Measurements from ENCODE around the gene NPSR1.
A peak's percentile ranks its signal among the peaks of the same experiment; 100 is the strongest.

The NPSR1 gene

DNA sequence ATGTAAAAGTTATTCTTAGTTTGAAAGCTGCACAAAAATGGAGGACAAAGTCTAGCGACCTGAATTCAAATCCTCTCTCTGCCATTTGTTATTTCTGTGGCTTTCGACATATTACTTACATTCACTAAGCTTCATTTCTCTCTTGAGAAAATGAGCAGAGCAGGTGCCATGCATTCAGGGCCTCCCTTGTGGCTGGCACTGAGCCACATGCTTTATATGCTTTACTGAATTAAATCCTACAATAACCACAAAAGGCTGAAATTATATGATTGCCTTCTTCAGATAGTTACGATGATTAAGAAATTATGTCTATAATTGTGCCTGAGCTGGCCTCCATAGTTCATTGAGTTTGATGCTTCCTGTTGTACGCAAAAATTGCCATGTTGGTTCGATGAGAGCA is 98.7 kb downstream of the NPSR1 start:
- peaks cover 11% of the 10 kb centered on the region for H3K27me3 ChIP-seq (ENCODE audit: insufficient read depth, low read length)
- H3K4me1 ChIP-seq (ENCODE audit: control insufficient read depth, insufficient read depth, low read length, unreplicated experiment), result no peaks in the 10 kb centered on the region
- no peaks in the 10 kb centered on the region for H3K36me3 ChIP-seq (ENCODE audit: insufficient read depth, low read length)
- H2AFZ ChIP-seq (ENCODE audit: low read length, unreplicated experiment), result no peak overlapping the region
- H3K4me3 ChIP-seq (ENCODE audit: low read depth, low read length), result no peak overlapping the region
- no peaks in the 10 kb centered on the region for H3K79me2 ChIP-seq (ENCODE audit: control insufficient read depth, insufficient read depth, low read length, unreplicated experiment)
- no peak overlapping the region for H3K27ac ChIP-seq (ENCODE audit: low read depth, low read length)

DNA sequence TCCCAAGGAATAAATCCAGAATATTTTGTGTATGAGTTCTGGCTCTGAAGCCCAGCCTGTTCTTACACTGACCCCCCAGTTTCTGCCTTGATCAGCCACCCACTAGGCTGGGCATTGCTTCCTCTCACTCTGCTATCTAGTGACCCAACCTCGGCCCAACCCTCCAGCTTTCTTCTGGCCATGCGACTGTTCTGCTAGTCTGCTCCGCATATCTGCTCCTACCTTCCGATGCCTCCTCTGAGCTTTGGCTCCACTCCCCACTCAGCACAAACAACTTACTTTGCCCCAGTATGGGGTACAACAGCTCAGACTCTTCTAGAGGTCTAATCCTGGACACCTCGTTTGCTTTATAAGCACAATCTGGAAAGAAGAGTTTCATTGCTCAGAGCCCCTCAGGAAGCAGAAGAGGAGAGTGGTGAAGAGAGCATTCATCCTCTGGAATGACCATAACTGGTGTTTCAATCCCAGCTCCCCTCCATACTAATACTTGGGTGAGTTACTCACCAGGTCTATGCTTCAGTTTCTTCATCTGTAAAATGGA is 99.6 kb downstream of the NPSR1 start:
- Histone ChIP-seq H3K4me1 (ENCODE audit: control insufficient read depth, insufficient read depth, low read length, unreplicated experiment) (no peaks in the 10 kb centered on the region), H3K27ac (ENCODE audit: low read depth, low read length) (no peak overlapping the region), H3K27me3 (ENCODE audit: insufficient read depth, low read length) (peaks cover 19% of the 10 kb centered on the region), H3K79me2 (ENCODE audit: control insufficient read depth, insufficient read depth, low read length, unreplicated experiment) (no peaks in the 10 kb centered on the region), H3K36me3 (ENCODE audit: insufficient read depth, low read length) (no peaks in the 10 kb centered on the region), H2AFZ (ENCODE audit: low read length, unreplicated experiment) (no peak overlapping the region), H3K4me3 (ENCODE audit: low read depth, low read length) (no peak overlapping the region)

DNA sequence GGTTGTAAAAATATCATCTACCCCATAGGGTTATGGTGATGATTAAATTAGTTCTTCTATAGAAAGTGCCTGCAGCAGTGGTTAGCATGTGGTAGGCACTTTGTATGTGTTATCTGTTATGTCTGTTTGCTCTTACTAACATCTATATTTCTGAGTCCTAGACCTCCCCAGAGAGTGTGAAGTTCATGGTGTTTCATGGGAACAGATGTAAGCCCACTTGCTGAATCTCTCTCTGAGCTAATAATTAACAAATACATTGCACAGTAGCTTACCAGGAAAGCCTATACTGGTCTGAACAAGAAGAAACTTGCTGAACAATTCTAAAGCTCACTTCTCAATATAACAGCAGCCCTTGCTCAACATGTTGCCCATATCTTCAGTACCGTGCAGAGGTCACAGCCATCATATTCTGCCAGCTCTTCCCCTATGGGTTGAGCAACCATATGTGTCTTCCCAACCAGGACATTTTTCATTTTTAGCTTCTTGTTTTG is 100.1 kb downstream of the NPSR1 start:
- Histone ChIP-seq H3K4me3 (ENCODE audit: low read depth, low read length) (no peak overlapping the region), H3K27me3 (ENCODE audit: insufficient read depth, low read length) (peaks cover 19% of the 10 kb centered on the region), H3K27ac (ENCODE audit: low read depth, low read length) (no peak overlapping the region), H3K36me3 (ENCODE audit: insufficient read depth, low read length) (no peaks in the 10 kb centered on the region), H3K4me1 (ENCODE audit: control insufficient read depth, insufficient read depth, low read length, unreplicated experiment) (no peaks in the 10 kb centered on the region), H2AFZ (ENCODE audit: low read length, unreplicated experiment) (no peak overlapping the region), H3K79me2 (ENCODE audit: control insufficient read depth, insufficient read depth, low read length, unreplicated experiment) (no peaks in the 10 kb centered on the region)

DNA sequence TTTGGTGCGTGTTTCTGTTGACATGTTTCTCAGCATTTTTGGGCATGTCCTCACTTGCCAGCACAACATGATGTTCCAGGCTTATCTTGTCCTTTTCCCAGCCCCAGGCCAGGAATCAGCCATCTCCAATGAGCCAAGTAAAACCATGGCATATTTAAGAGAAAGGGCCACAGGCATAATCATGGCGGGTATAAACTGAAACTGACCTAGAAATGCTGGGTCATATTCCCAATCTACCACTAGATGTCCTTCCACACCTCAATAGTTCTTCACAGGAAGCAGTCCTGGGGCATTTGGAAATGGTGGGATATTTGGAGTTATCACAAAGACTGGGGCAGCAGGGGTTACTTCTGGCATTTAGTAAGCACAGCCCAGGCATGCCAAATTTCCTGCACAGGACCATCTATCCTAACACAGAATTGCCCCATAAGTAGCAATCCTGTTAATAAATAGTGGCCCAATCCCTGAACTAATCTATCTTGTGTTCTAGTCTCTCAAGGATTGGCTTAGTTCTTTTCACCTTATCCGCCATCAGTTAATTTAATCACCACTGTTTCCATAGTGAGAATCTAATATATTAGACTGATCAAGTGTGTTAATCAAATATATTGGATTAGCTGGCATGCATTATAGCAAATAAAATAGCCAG is 101.6 kb downstream of the NPSR1 start:
- H2AFZ ChIP-seq (ENCODE audit: low read length, unreplicated experiment), result peak overlapping the region; percentile 93
- no peak overlapping the region for H3K4me3 ChIP-seq (ENCODE audit: low read depth, low read length)
- no peaks in the 10 kb centered on the region for H3K36me3 ChIP-seq (ENCODE audit: insufficient read depth, low read length)
- H3K27me3 ChIP-seq (ENCODE audit: insufficient read depth, low read length), result peaks cover 23% of the 10 kb centered on the region
- H3K4me1 ChIP-seq (ENCODE audit: control insufficient read depth, insufficient read depth, low read length, unreplicated experiment), result no peaks in the 10 kb centered on the region
- H3K27ac ChIP-seq (ENCODE audit: low read depth, low read length), result no peak overlapping the region
- H3K79me2 ChIP-seq (ENCODE audit: control insufficient read depth, insufficient read depth, low read length, unreplicated experiment), result no peaks in the 10 kb centered on the region

DNA sequence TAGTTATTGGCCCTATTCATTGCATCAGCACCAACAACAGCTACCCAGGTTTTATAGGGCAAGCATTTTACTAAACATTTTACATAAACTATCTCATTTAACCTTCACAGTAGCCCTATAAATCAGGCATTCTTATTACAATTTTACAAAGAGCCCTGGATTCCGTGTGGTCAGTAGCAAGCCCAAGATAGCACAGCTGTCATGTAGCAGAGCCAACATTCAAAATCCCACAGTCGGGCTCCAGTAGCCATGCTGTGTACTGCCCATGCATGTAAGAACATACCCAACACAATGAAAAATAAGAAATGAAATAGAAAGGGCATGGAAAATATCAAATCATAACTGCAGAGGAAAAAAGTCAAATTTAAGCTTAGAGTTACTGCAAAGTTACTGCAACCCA is 102.3 kb downstream of the NPSR1 start:
- H3K27me3 ChIP-seq (ENCODE audit: insufficient read depth, low read length), result peaks cover 25% of the 10 kb centered on the region
- H3K79me2 ChIP-seq (ENCODE audit: control insufficient read depth, insufficient read depth, low read length, unreplicated experiment), result no peaks in the 10 kb centered on the region
- H3K4me3 ChIP-seq (ENCODE audit: low read depth, low read length), result no peak overlapping the region
- H3K36me3 ChIP-seq (ENCODE audit: insufficient read depth, low read length), result no peaks in the 10 kb centered on the region
- no peak overlapping the region for H2AFZ ChIP-seq (ENCODE audit: low read length, unreplicated experiment)
- no peak overlapping the region for H3K27ac ChIP-seq (ENCODE audit: low read depth, low read length)
- no peaks in the 10 kb centered on the region for H3K4me1 ChIP-seq (ENCODE audit: control insufficient read depth, insufficient read depth, low read length, unreplicated experiment)

DNA sequence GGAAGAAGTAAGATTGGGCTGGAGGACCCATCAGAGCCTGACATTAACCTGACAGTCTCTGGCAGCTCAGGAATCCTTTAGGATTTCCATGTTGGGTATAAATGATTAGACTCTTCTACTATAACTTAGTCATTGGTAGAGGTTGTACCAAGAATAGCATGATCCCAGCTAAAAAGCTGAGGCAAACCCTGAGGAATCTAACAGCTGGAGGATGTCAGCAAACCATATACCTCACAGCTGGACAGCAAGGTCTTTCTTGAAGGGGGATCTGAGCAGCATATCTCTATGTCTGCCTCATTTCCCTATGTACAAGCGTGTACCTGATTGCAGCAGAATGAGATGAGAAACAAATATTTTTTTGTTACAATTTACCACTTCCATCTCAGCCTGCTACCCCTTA is 103.2 kb downstream of the NPSR1 start:
- H3K4me1 ChIP-seq (ENCODE audit: control insufficient read depth, insufficient read depth, low read length, unreplicated experiment), result no peaks in the 10 kb centered on the region
- no peaks in the 10 kb centered on the region for H3K79me2 ChIP-seq (ENCODE audit: control insufficient read depth, insufficient read depth, low read length, unreplicated experiment)
- no peak overlapping the region for H3K27ac ChIP-seq (ENCODE audit: low read depth, low read length)
- no peaks in the 10 kb centered on the region for H3K36me3 ChIP-seq (ENCODE audit: insufficient read depth, low read length)
- no peak overlapping the region for H3K4me3 ChIP-seq (ENCODE audit: low read depth, low read length)
- H3K27me3 ChIP-seq (ENCODE audit: insufficient read depth, low read length), result peaks cover 25% of the 10 kb centered on the region
- H2AFZ ChIP-seq (ENCODE audit: low read length, unreplicated experiment), result no peak overlapping the region

DNA sequence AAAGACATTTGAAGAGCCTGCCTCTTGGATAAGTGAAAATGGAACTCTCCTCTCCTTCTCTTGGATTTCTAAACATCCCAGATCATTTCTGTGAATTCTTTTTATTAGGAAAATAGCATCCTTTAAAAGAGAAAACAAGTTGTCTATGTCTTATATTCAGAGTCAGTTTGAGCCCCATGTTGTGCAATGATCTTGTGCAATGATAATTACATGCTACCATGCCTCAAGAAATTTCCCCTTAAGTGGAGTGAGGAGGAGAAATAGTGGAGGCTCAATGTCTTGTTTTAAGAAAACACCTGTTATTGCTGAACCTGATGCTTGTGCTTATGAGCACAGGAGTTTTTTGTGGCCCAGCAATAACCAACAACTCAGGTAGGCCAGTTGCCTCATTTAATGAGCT is 103.6 kb downstream of the NPSR1 start:
- no peak overlapping the region for H3K4me3 ChIP-seq (ENCODE audit: low read depth, low read length)
- H3K36me3 ChIP-seq (ENCODE audit: insufficient read depth, low read length), result no peaks in the 10 kb centered on the region
- H3K79me2 ChIP-seq (ENCODE audit: control insufficient read depth, insufficient read depth, low read length, unreplicated experiment), result no peaks in the 10 kb centered on the region
- H2AFZ ChIP-seq (ENCODE audit: low read length, unreplicated experiment), result no peak overlapping the region
- H3K4me1 ChIP-seq (ENCODE audit: control insufficient read depth, insufficient read depth, low read length, unreplicated experiment), result no peaks in the 10 kb centered on the region
- H3K27ac ChIP-seq (ENCODE audit: low read depth, low read length), result no peak overlapping the region
- H3K27me3 ChIP-seq (ENCODE audit: insufficient read depth, low read length), result peaks cover 25% of the 10 kb centered on the region

DNA sequence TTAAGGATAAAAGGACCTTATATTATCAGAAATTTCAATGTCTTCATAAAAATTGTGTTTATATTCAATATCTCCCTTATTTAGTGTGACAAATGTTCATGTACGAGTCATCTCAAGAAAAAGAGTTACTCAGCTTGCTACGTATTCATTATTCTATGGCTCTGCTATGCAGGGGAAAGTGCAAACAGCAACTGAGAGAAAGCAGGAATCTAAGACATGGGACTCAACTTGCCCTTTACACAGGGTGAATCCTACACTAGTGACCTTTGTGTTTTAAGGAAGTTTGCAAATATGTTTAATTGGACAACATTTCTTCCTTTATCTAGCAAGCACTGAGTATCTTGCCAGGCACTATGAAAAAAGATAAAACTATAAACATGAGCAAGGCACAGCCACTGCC is 104.7 kb downstream of the NPSR1 start:
- H3K27me3 ChIP-seq (ENCODE audit: insufficient read depth, low read length), result peaks cover 34% of the 10 kb centered on the region
- H3K36me3 ChIP-seq (ENCODE audit: insufficient read depth, low read length), result no peaks in the 10 kb centered on the region
- H2AFZ ChIP-seq (ENCODE audit: low read length, unreplicated experiment), result no peak overlapping the region
- H3K4me3 ChIP-seq (ENCODE audit: low read depth, low read length), result no peak overlapping the region
- no peak overlapping the region for H3K27ac ChIP-seq (ENCODE audit: low read depth, low read length)
- H3K4me1 ChIP-seq (ENCODE audit: control insufficient read depth, insufficient read depth, low read length, unreplicated experiment), result no peaks in the 10 kb centered on the region
- H3K79me2 ChIP-seq (ENCODE audit: control insufficient read depth, insufficient read depth, low read length, unreplicated experiment), result no peaks in the 10 kb centered on the region

DNA sequence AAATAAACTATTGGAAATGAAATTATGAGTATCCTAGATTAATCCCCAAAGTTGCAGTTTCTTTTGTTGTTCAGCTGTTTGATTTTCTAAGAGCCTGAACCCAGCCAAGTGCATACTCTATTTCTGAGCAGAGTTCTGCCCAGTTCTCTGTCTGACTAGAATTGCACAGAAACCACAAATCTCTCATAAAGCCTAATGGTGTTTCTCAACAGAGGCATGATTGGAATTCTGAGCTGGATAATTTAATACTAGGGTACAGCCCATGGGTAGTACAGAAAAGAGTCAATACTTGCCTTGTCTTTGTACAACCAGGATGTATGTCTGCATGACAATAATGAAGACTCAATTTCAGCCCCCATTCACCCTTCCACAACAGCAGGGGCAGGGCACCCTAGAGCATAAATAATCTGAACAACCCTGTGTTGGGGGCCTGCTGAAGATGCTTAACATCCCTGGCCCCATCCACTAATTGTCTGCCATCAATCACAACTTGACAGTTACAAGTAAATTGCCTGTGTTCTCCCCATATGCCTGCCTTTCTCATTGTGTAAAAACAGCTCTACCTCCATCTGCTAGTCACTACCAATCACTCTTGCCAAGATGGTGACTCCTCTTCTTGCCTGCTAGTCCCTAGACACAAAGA is 114.4 kb downstream of the NPSR1 start:
- Histone ChIP-seq H3K4me3 (ENCODE audit: low read depth, low read length) (no peak overlapping the region), H3K36me3 (ENCODE audit: insufficient read depth, low read length) (no peaks in the 10 kb centered on the region), H2AFZ (ENCODE audit: low read length, unreplicated experiment) (no peak overlapping the region), H3K27ac (ENCODE audit: low read depth, low read length) (no peak overlapping the region), H3K4me1 (ENCODE audit: control insufficient read depth, insufficient read depth, low read length, unreplicated experiment) (no peaks in the 10 kb centered on the region), H3K79me2 (ENCODE audit: control insufficient read depth, insufficient read depth, low read length, unreplicated experiment) (no peaks in the 10 kb centered on the region), H3K27me3 (ENCODE audit: insufficient read depth, low read length) (peaks cover 33% of the 10 kb centered on the region)

DNA sequence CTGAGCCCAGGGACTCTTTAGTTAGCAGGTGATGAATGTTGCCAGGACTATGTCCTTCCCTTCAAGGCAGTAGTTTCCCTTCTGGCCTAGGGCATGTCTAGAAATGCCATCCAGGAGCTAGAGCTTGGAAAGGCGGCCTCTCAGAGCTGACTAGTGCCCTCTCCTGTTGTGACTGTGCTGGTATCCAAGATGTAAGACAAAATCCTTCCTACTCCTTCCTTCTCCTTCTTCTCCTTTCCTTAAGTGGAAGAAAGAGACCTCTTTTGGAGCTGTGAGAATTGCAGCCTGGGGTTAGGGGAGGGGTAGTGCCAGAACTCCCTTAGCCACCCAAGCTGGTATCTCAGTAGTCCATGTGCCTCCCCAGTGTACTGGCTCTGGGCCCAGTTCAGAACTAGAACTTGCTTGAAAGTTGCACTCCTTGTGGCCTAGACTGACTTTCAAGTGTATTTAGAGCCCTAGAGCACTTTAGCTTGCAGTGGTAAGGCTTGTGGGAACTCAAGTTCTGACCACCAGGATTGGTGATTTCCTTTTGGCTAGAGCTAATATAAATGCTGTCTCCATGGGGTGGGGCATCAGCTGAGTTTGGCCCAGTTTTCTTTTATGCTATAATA is 118.8 kb downstream of the NPSR1 start:
- H3K79me2 ChIP-seq (ENCODE audit: control insufficient read depth, insufficient read depth, low read length, unreplicated experiment), result no peaks in the 10 kb centered on the region
- H3K36me3 ChIP-seq (ENCODE audit: insufficient read depth, low read length), result no peaks in the 10 kb centered on the region
- H3K4me1 ChIP-seq (ENCODE audit: control insufficient read depth, insufficient read depth, low read length, unreplicated experiment), result no peaks in the 10 kb centered on the region
- H3K4me3 ChIP-seq (ENCODE audit: low read depth, low read length), result no peak overlapping the region
- peaks cover 29% of the 10 kb centered on the region for H3K27me3 ChIP-seq (ENCODE audit: insufficient read depth, low read length)
- no peak overlapping the region for H2AFZ ChIP-seq (ENCODE audit: low read length, unreplicated experiment)
- H3K27ac ChIP-seq (ENCODE audit: low read depth, low read length), result no peak overlapping the region

DNA sequence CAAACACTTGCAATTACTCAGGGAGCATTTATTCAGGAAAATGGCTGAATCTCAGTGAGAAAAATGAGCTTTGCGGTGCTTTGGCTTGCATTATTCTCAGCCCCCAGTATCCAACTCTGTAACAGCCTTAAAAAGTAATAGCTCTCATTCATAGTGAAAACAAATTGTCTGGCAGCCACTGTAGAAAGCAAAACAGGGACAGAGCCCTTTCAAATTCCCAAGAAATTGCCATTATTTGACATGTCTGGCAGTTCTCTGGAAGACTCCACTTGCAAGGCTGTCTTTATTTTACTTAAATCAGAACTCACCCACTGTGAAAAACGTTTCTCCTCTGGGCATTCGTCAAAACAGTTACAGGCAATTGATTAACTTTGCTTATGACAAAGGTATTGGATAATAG is 122.5 kb downstream of the NPSR1 start:
- Histone ChIP-seq H3K4me3 (ENCODE audit: low read depth, low read length) (no peak overlapping the region), H3K4me1 (ENCODE audit: control insufficient read depth, insufficient read depth, low read length, unreplicated experiment) (no peaks in the 10 kb centered on the region)

More for the DNA sequence above, 122.5 kb downstream of the NPSR1 start:
- Histone ChIP-seq H3K36me3 (ENCODE audit: insufficient read depth, low read length) (no peaks in the 10 kb centered on the region), H2AFZ (ENCODE audit: low read length, unreplicated experiment) (no peak overlapping the region), H3K79me2 (ENCODE audit: control insufficient read depth, insufficient read depth, low read length, unreplicated experiment) (no peaks in the 10 kb centered on the region), H3K27me3 (ENCODE audit: insufficient read depth, low read length) (peaks cover 20% of the 10 kb centered on the region), H3K27ac (ENCODE audit: low read depth, low read length) (no peak overlapping the region)
